Body of pancreas (tissue), 4 donors: ENCODE data around the gene ACSF2. TPM values are rescaled to one million over a fixed set of nuclear protein-coding genes. Genes with fewer than 3 reads are reported as not detected.

Experiments
- ATAC-seq: fragments of 150-250 bp; one replicate; pipeline ENCODE4 v1.9.1; 2016
- DNase-seq, 4 donors: peaks; one replicate each; pipeline ENCODE4 v3.0.0-alpha.2; 2019
- H3K27ac ChIP-seq, 4 donors: fragments of 200-600 bp; sonication (generic); 1 replicate in 3 of 4; 2 replicates in 1 of 4; pipeline versions ENCODE4 v1.5.1 to v1.6.1; 2016 to 2019; ENCODE audit warnings: mild to moderate bottlenecking in 1 of 4, mixed read lengths in 1 of 4, moderate library complexity in 1 of 4
- H3K27me3 ChIP-seq, 2 donors: fragments of 200-600 bp; sonication (generic); one replicate each; pipeline ENCODE4 v1.6.0; 2016; ENCODE audit warnings: mild to moderate bottlenecking in 1 of 2
- H3K36me3 ChIP-seq, 2 donors: fragments of 200-600 bp; sonication (generic); replicated peaks in 1 of 2; 2 replicates each; pipeline ENCODE4 v1.5.1; 2016; ENCODE audit warnings: low read depth in 2 of 2; ENCODE audit not compliant: insufficient read depth in 1 of 2
- H3K4me1 ChIP-seq: fragments of 200-600 bp; sonication (generic); one replicate; pipeline ENCODE4 v1.6.0; 2016
- H3K4me3 ChIP-seq, 2 donors: fragments of 200-600 bp; sonication (generic); 1 replicate in 1 of 2; 2 replicates in 1 of 2; pipeline ENCODE4 v1.5.1; 2016 to 2019
- H3K9me3 ChIP-seq, 3 donors: fragments of 200-600 bp; sonication (generic); 1 replicate in 2 of 3; 2 replicates in 1 of 3; pipeline ENCODE4 v1.5.1; 2016
- POLR2A ChIP-seq, 3 donors: fragments of 450-650 bp; IDR thresholded peaks; one replicate each; pipeline ENCODE4 v1.6.1; 2016; ENCODE audit warnings: antibody characterized with exemption in 3 of 3, mild to moderate bottlenecking in 2 of 3
- WGBS, 2 donors: methylation state at CpG; one replicate each; pipeline ENCODE4 v1.1.5; 2017; 5-methylcytosine and 5-hydroxymethylcytosine counted together
- intact Hi-C: fragments of 100-400 bp; cut with DNase I; formaldehyde crosslinking; loops from one replicate; pipeline ENCODE4 v1.15.1; 2023
- total RNA-seq, 2 donors: library from RNA; depleted of rRNA; stranded (reverse); fragments of >200 nt; gene quantifications; one replicate each; pipeline ENCODE4 v1.1.0, GENCODE V29; 2016
- TF ChIP-seq, protein P1 (sequence below), 7 experiments: fragments of 450-650 bp in 4 of 7; fragments of 200-600 bp in 3 of 7; sonication (generic) in 3 of 7; IDR thresholded peaks; one replicate each; pipeline ENCODE4 v1.5.1; 2016 to 2019; ENCODE audit warnings: antibody characterized with exemption in 7 of 7

The ACSF2 gene
- total RNA-seq, 2 donors from 2014 or later = 18.7 to 120 TPM

- intact Hi-C loops = loop anchor here (5.0 to 10.0 kb wide), 3 partner anchors 49 to 212 kb away; partner anchors contain the start of gene EPN3
- H3K36me3 ChIP-seq = peaks cover 2 to 5% of the 10 kb centered on the region in 2 donors
- no peaks in the 10 kb centered on the region for H3K9me3 ChIP-seq
- no peaks in the 10 kb centered on the region for H3K27me3 ChIP-seq
- 69 to 83% methylated on average over 5 of the region's 5 CpGs for WGBS, 2 donors
- H3K4me3 ChIP-seq = no peak overlapping the region
- H3K4me1 ChIP-seq = peaks cover 27% of the 10 kb centered on the region
- no peak for DNase-seq
- H3K27ac ChIP-seq = peak overlapping the region in 3 of 4 donors; percentile 72 to 86 (median 77)
- no peak for ATAC-seq
- TF ChIP-seq POLR2A (IDR thresholded peaks at IDR 0.05) = no peak
- TF ChIP-seq, protein P1, sequence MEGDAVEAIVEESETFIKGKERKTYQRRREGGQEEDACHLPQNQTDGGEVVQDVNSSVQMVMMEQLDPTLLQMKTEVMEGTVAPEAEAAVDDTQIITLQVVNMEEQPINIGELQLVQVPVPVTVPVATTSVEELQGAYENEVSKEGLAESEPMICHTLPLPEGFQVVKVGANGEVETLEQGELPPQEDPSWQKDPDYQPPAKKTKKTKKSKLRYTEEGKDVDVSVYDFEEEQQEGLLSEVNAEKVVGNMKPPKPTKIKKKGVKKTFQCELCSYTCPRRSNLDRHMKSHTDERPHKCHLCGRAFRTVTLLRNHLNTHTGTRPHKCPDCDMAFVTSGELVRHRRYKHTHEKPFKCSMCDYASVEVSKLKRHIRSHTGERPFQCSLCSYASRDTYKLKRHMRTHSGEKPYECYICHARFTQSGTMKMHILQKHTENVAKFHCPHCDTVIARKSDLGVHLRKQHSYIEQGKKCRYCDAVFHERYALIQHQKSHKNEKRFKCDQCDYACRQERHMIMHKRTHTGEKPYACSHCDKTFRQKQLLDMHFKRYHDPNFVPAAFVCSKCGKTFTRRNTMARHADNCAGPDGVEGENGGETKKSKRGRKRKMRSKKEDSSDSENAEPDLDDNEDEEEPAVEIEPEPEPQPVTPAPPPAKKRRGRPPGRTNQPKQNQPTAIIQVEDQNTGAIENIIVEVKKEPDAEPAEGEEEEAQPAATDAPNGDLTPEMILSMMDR (IDR thresholded peaks at IDR 0.05) = no peak
Measured at GRCh38 chr17:50483266-50483665, 57.2 kb downstream of the ACSF2 start.

- H3K27ac ChIP-seq = no peak overlapping the region
- intact Hi-C loops = loop anchor here (5.0 to 10.0 kb wide), 3 partner anchors 48 to 210 kb away; partner anchors contain the start of gene EPN3
- peaks cover 23% of the 10 kb centered on the region for H3K4me1 ChIP-seq
- H3K4me3 ChIP-seq = no peak overlapping the region
- H3K27me3 ChIP-seq = no peaks in the 10 kb centered on the region
- DNase-seq = no peak
- 89 to 96% methylated on average over 10 to 11 of the region's 11 CpGs for WGBS, 2 donors
- ATAC-seq = no peak
- peaks cover 2 to 5% of the 10 kb centered on the region in 2 donors for H3K36me3 ChIP-seq
- H3K9me3 ChIP-seq = no peaks in the 10 kb centered on the region
- TF ChIP-seq, protein P1 (IDR thresholded peaks at IDR 0.05) = no peak
- no peak for TF ChIP-seq POLR2A (IDR thresholded peaks at IDR 0.05)
Measured at GRCh38 chr17:50484386-50485155, 58.6 kb downstream of the ACSF2 start.

- H3K27ac ChIP-seq = no peak overlapping the region
Measured at GRCh38 chr17:50487213-50488096, 61.4 kb downstream of the ACSF2 start.

DNA sequence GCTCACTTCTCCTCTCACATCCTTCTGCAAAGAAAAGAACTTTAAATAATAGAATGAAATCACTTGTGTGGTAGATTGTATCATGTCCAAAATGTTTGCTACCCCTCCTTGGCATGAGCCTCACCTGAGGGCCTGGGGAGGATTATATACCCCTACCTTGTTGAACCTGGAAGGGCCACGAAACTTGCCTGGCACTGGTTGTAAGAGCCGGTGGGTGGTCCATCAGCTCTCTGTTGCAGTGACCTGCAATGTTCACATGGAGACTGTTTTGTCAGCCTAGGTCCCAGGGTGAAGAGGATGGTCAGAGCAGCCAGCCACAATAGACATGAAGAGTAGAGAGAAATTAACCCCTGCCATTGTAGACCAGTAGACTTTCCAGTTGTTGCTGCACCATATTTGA is 62.9 kb downstream of the ACSF2 start:
- intact Hi-C loops = loop anchor here (10.0 kb wide), 2 partner anchors 126 to 206 kb away; no protein-coding TSS in a partner anchor
- ATAC-seq (no peak), DNase-seq (no peak)
- Histone ChIP-seq H3K27me3 (no peaks in the 10 kb centered on the region), H3K9me3 (no peaks in the 10 kb centered on the region), H3K36me3 (peaks cover 2% of the 10 kb centered on the region in 2 donors), H3K4me3 (no peak overlapping the region), H3K27ac (no peak overlapping the region), H3K4me1 (no peaks in the 10 kb centered on the region)
- TF ChIP-seq, protein P1 (IDR thresholded peaks at IDR 0.05) = no peak
- TF ChIP-seq POLR2A (IDR thresholded peaks at IDR 0.05) = no peak
- 95 to 100% methylated on average over 2 of the region's 2 CpGs for WGBS, 2 donors

More at GRCh38 chr17:50487213-50488096, 61.4 kb downstream of the ACSF2 start:
- Histone ChIP-seq H3K4me1 (peaks cover 5% of the 10 kb centered on the region), H3K36me3 (peaks cover 2 to 5% of the 10 kb centered on the region in 2 donors), H3K27me3 (no peaks in the 10 kb centered on the region), H3K9me3 (no peaks in the 10 kb centered on the region), H3K4me3 (no peak overlapping the region)
- intact Hi-C loops = loop anchor here (10.0 kb wide), 2 partner anchors 127 to 207 kb away; no protein-coding TSS in a partner anchor
- 60 to 67% methylated on average over 4 to 12 of the region's 17 CpGs for WGBS, 2 donors
- ATAC-seq = no peak
- DNase-seq = no peak
- TF ChIP-seq, protein P1 (IDR thresholded peaks at IDR 0.05) = no peak
- TF ChIP-seq POLR2A (IDR thresholded peaks at IDR 0.05) = no peak
